IMR-90 (cell line): Measurements from ENCODE around the gene TENT4B. TPM values are rescaled to one million over a fixed set of nuclear protein-coding genes. Genes with fewer than 3 reads are reported as not detected.

Experiments
- ATAC-seq: fragments of 200-7000 bp; cut with Tn5 transposase; 2 replicates; pipeline ENCODE4 v1.9.1; 2020; ENCODE audit warnings: low read depth, mild to moderate bottlenecking, moderate library complexity
- BruUV-seq: library from RNA; stranded (reverse); fragments of 400-500 nt; replicated peaks from 2 replicates; lab custom pipeline; 2021; lab: Mats Ljungman, UMichigan
- CTCF ChIA-PET: fragments of 300-600 bp; formaldehyde crosslinking; extraction: SDS; loops from one replicate; lab custom pipeline; 2021; ENCODE audit warnings: antibody characterized with exemption; lab: Yijun Ruan, JAX
- POLR2A ChIA-PET: fragments of 300-600 bp; sonication (Branson Sonifier 250); formaldehyde crosslinking; loops from one replicate; lab custom pipeline; 2022; ENCODE audit warnings: antibody characterized with exemption; ENCODE audit not compliant: unreplicated experiment; lab: Charles Lee
- DNase-seq: peaks from one replicate; pipeline ENCODE4 v3.0.0; 2013
- H2AFZ ChIP-seq: replicated peaks from 2 replicates; pipeline ENCODE3; 2013; ENCODE audit warnings: low read length, mild to moderate bottlenecking; ENCODE audit not compliant: poor library complexity
- H2AK5ac ChIP-seq: 2 replicates; pipeline ENCODE4 v1.6.1; 2013; ENCODE audit warnings: low read depth, low read length, inconsistent platforms
- H2AK9ac ChIP-seq: replicated peaks from 2 replicates; pipeline ENCODE3; 2013; ENCODE audit warnings: mild to moderate bottlenecking, low read depth, low read length, moderate library complexity; ENCODE audit not compliant: poor library complexity
- H2BK120ac ChIP-seq: 2 replicates; pipeline ENCODE4 v1.6.1; 2013; ENCODE audit warnings: low read depth, low read length, inconsistent platforms
- H2BK15ac ChIP-seq: 3 replicates; pipeline ENCODE4 v1.6.1; 2013; ENCODE audit warnings: low read depth, low read length, inconsistent platforms
- H2BK20ac ChIP-seq: 2 replicates; pipeline ENCODE4 v1.6.1; 2013; ENCODE audit warnings: low read depth, mild to moderate bottlenecking, inconsistent platforms, low read length, moderate library complexity
- H2BK5ac ChIP-seq: 2 replicates; pipeline ENCODE4 v1.6.1; 2013; ENCODE audit warnings: mild to moderate bottlenecking, low read depth, low read length, inconsistent platforms; ENCODE audit not compliant: poor library complexity, severe bottlenecking
- H3K14ac ChIP-seq: replicated peaks from 2 replicates; pipeline ENCODE4 v1.6.1; 2013; ENCODE audit warnings: low read depth, low read length, inconsistent platforms
- H3K18ac ChIP-seq: 2 replicates; pipeline ENCODE4 v1.6.1; 2013; ENCODE audit warnings: low read depth, low read length, control low read depth
- H3K23ac ChIP-seq: 2 replicates; pipeline ENCODE4 v1.6.1; 2013; ENCODE audit warnings: low read depth, low read length, inconsistent platforms
- H3K27ac ChIP-seq: 2 replicates; pipeline ENCODE4 v1.5.1; 2013; ENCODE audit warnings: mild to moderate bottlenecking, control low read depth, low read length; ENCODE audit not compliant: insufficient read depth
- H3K27me3 ChIP-seq: 2 replicates; pipeline ENCODE4 v1.6.1; 2013; ENCODE audit warnings: low read length; ENCODE audit not compliant: control insufficient read depth, insufficient read depth
- H3K36me3 ChIP-seq: 2 replicates; pipeline ENCODE4 v1.6.1; 2013; ENCODE audit warnings: low read length, mixed read lengths; ENCODE audit not compliant: control insufficient read depth, insufficient read depth
- H3K4ac ChIP-seq: 2 replicates; pipeline ENCODE4 v1.6.1; 2013; ENCODE audit warnings: low read depth, low read length, inconsistent platforms
- H3K4me1 ChIP-seq: 2 replicates; pipeline ENCODE4 v1.6.1; 2013; ENCODE audit warnings: low read length, mixed read lengths; ENCODE audit not compliant: control insufficient read depth, insufficient read depth
- H3K4me2 ChIP-seq: 2 replicates; pipeline ENCODE4 v1.6.1; 2013; ENCODE audit warnings: low read depth, mild to moderate bottlenecking, control low read depth, low read length, moderate library complexity
- H3K4me3 ChIP-seq: 2 replicates; pipeline ENCODE4 v1.5.1; 2013; ENCODE audit warnings: low read depth, mild to moderate bottlenecking, control low read depth, low read length, moderate library complexity; ENCODE audit not compliant: insufficient read depth
- H3K56ac ChIP-seq: 2 replicates; pipeline ENCODE4 v1.6.1; 2013; ENCODE audit warnings: low read length, inconsistent platforms; ENCODE audit not compliant: insufficient read depth; ENCODE audit errors: extremely low read depth
- H3K79me1 ChIP-seq, 2 experiments: 2 replicates each; pipeline ENCODE4 v1.6.1; 2013; ENCODE audit warnings: low read length in 2 of 2, inconsistent platforms in 1 of 2, low read depth in 1 of 2
- H3K9ac ChIP-seq: 2 replicates; pipeline ENCODE4 v1.6.1; 2013; ENCODE audit warnings: low read depth, low read length, control low read depth
- H3K9me1 ChIP-seq: 2 replicates; pipeline ENCODE4 v1.6.1; 2013; ENCODE audit warnings: low read length, inconsistent platforms; ENCODE audit not compliant: insufficient read depth
- H3K9me3 ChIP-seq: 2 replicates; pipeline ENCODE4 v1.6.1; 2013; ENCODE audit warnings: low read length; ENCODE audit not compliant: control insufficient read depth, insufficient read depth
- H4K20me1 ChIP-seq: 2 replicates; pipeline ENCODE4 v1.6.1; 2013; ENCODE audit warnings: low read length, inconsistent platforms; ENCODE audit not compliant: insufficient read depth
- H4K5ac ChIP-seq: 2 replicates; pipeline ENCODE4 v1.6.1; 2013; ENCODE audit warnings: mild to moderate bottlenecking, low read depth, low read length, control low read depth
- H4K8ac ChIP-seq, 2 experiments: 2 replicates each; pipeline ENCODE4 v1.6.1; 2013; ENCODE audit warnings: low read depth in 2 of 2, low read length in 2 of 2, control low read depth in 1 of 2, inconsistent platforms in 1 of 2
- H4K91ac ChIP-seq: 2 replicates; pipeline ENCODE4 v1.6.1; 2013; ENCODE audit warnings: low read depth, low read length, inconsistent platforms; ENCODE audit not compliant: insufficient read depth
- BHLHE40 ChIP-seq: fragments of 150-350 bp; IDR thresholded peaks from 2 replicates; pipeline ENCODE4 v1.6.1; 2016; ENCODE audit warnings: mild to moderate bottlenecking, low read depth, low read length
- CEBPB ChIP-seq: IDR thresholded peaks from 2 replicates; pipeline ENCODE4 v1.6.1; 2012; ENCODE audit warnings: low read depth, low read length, improper control_type of control experiment
- CHD1 ChIP-seq: IDR thresholded peaks from 2 replicates; pipeline ENCODE4 v1.6.1; 2012; ENCODE audit warnings: low read depth, low read length, improper control_type of control experiment
- CTCF ChIP-seq: conservative IDR thresholded peaks from 2 replicates; pipeline ENCODE4 v1.5.1; 2012; ENCODE audit warnings: mild to moderate bottlenecking, low read depth, low read length, improper control_type of control experiment
- FOS ChIP-seq: fragments of 150-350 bp; IDR thresholded peaks from 2 replicates; pipeline ENCODE4 v1.6.1; 2016; ENCODE audit warnings: low read depth, low read length
- MAFK ChIP-seq: IDR thresholded peaks from 2 replicates; pipeline ENCODE4 v1.6.1; 2012; ENCODE audit warnings: low read depth, low read length, improper control_type of control experiment
- MAZ ChIP-seq: IDR thresholded peaks from 2 replicates; pipeline ENCODE4 v1.6.1; 2012; ENCODE audit warnings: low read depth, mild to moderate bottlenecking, low read length, improper control_type of control experiment, moderate library complexity, borderline replicate concordance
- NFE2L2 ChIP-seq: fragments of 150-350 bp; IDR thresholded peaks from 2 replicates; pipeline ENCODE4 v1.6.1; 2016; ENCODE audit warnings: low read depth, mild to moderate bottlenecking, low read length
- POLR2A ChIP-seq: IDR thresholded peaks from 2 replicates; pipeline ENCODE4 v1.6.1; 2012; ENCODE audit warnings: mild to moderate bottlenecking, low read depth, low read length
- RAD21 ChIP-seq: IDR thresholded peaks from 2 replicates; pipeline ENCODE4 v1.6.1; 2012; ENCODE audit warnings: low read length, improper control_type of control experiment
- RFX5 ChIP-seq: IDR thresholded peaks from 2 replicates; pipeline ENCODE4 v1.8.0; 2012; ENCODE audit warnings: low read depth, mild to moderate bottlenecking, low read length, moderate library complexity
- SMC3 ChIP-seq: fragments of 150-350 bp; IDR thresholded peaks from 2 replicates; pipeline ENCODE4 v1.6.1; 2016; ENCODE audit warnings: low read depth, mild to moderate bottlenecking, antibody characterized with exemption, low read length, moderate library complexity
- WGBS, 2 experiments: methylation state at CpG; one replicate each; pipeline versions ENCODE4 v1.1.5 to v1.1.7; 2013; ENCODE audit warnings: missing lambda C conversion rate in 2 of 2; ENCODE audit not compliant: insufficient read length in 1 of 2; ENCODE audit errors: extremely low coverage in 2 of 2; 5-methylcytosine and 5-hydroxymethylcytosine counted together
- dilution Hi-C: fragments of 300-500 bp; cut with HindIII; formaldehyde crosslinking; loops from one replicate; pipeline ENCODE4 v1.14.3; 2018; ENCODE audit warnings: low sequenced_read_pairs; ENCODE audit not compliant: unreplicated experiment
- in situ Hi-C: fragments of 300-500 bp; cut with MboI; formaldehyde crosslinking; loops from 3 replicates; pipeline ENCODE4 v1.14.3; 2019; ENCODE audit warnings: low sequenced_read_pairs, inconsistent platforms, mixed read lengths
- intact Hi-C: fragments of 100-400 bp; cut with micrococcal nuclease; formaldehyde crosslinking; loops from 2 replicates; pipeline ENCODE4 v1.10.0; 2022
- polyA plus RNA-seq, 3 experiments: library from polyadenylated mRNA; depleted of rRNA; stranded (reverse); fragments of >200 nt; gene quantifications; 2 replicates each; pipeline ENCODE4 v1.2.3, GENCODE V29; 2012; ENCODE audit warnings: low replicate concordance in 1 of 3
- total RNA-seq: library from RNA; depleted of rRNA; stranded (reverse); fragments of >200 nt; gene quantifications from 2 replicates; pipeline ENCODE4 v1.2.3, GENCODE V29; 2012

Gene TENT4B
- total and polyA plus RNA-seq, 2 of the 4 experiments (the other 2 are of a cell fraction): 4.1 to 7.0 TPM

DNA sequence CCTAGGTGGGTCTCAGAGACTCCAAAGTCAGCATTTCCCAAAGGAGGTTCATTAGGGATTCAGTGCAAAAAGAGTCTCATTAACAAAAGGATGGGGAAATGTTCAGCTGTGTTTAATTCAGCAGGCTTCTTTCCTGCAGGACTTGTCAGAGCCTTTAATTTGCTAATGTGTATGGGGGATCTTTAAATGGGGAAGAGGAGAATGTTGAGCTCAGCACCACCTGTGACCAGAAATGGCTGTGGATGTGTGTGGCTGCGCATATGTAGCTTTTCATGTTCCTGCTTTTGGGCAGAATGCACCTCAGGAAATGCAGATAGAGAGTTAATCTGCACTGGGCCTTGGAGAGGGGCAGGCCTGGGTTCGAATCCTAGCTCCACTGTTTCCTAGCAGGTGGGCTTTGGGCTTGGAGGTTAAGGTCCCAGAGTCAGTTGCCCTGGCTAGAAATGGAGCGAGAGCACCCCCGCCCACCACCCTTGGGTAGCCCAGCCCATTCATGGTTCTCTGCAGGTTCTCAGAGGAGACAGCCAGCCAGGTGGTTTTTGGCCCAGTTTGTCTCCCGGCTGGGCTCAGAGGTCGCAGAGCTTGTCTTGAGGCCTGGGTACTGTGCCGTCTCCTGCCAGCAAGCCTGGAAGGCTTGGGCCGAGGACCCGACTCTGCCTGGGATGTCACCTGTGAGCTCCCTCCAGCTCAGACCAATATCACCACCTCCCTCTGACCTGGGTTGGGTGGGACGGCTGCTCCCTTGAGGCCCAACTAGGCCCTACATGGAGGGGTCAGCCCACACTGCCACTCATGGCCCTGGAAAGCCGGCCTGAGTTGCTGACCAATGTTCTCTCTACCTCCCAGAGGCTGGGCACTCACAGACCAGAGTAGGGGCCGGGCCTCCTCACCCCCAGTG lies 122.6 kb downstream of the TENT4B start:
- Histone ChIP-seq H4K20me1 (peaks cover 9% of the 10 kb centered on the region; the same call in 1 of the 2 replicates), H3K27me3 (no peaks in the 10 kb centered on the region), H3K4me1 (no peaks in the 10 kb centered on the region), H3K4me3 (no peak overlapping the region), H3K4ac (no peak overlapping the region), H2AK9ac (no peak overlapping the region), H3K23ac (no peak overlapping the region), H3K9me1 (no peaks in the 10 kb centered on the region), H2AK5ac (no peak overlapping the region), H2BK5ac (no peak overlapping the region), H3K18ac (no peak overlapping the region), H4K8ac (no peak overlapping the region), H3K14ac (no peak overlapping the region), H3K9me3 (0 out of 2 replicates have a peak, but pooled peaks cover 2% of the 10 kb centered on the region), H2BK15ac (no peak overlapping the region), H3K36me3 (peaks cover 2% of the 10 kb centered on the region; the same call in 1 of the 2 replicates), H3K4me2 (no peak overlapping the region), H4K5ac (no peak overlapping the region), H3K79me1 (peaks cover 8 to 28% of the 10 kb centered on the region in 2 experiments; a peak in 3 of 4 replicates), H4K91ac (no peak overlapping the region), H2AFZ (no peak overlapping the region), H2BK120ac (no peak overlapping the region), H3K56ac (no peak overlapping the region), H3K27ac (no peak overlapping the region), H3K9ac (no peak overlapping the region), H2BK20ac (no peak overlapping the region)
- in situ Hi-C loops: no loop called here
- dilution Hi-C loops: no loop called here
- 80% methylated on average over 2 of the region's 12 CpGs; no CpG with 5 or more reads in 1 of the 2 experiments for WGBS, 2 experiments
- ChIA-PET CTCF (interaction anchor here (0.6 to 1.4 kb wide), 2 partner anchors 10 to 391 kb away, joined by 3 to 6 read pairs; no protein-coding TSS in a partner anchor), POLR2A (no interaction called here)
- DNase-seq (no peak), ATAC-seq (no peak)
- no peak for TF ChIP-seq FOS
- no peak for TF ChIP-seq RFX5
- TF ChIP-seq SMC3: no peak
- no peak for TF ChIP-seq CEBPB
- no peak for TF ChIP-seq NFE2L2
- no peak for TF ChIP-seq CTCF
- TF ChIP-seq BHLHE40: no peak
- TF ChIP-seq CHD1: no peak
- TF ChIP-seq POLR2A: no peak
- TF ChIP-seq MAFK: no peak
- TF ChIP-seq RAD21: no peak
- no peak for TF ChIP-seq MAZ
- intact Hi-C loops: no loop called here
- no TSS peak for BruUV-seq
